GOT3 (cell line): ENCODE measurements around the gene VWC2.

Experiments used
- DNase-seq: peaks from one replicate; lab custom pipeline; 2025; ENCODE audit warnings: mixed read lengths; lab: John Stamatoyannopoulos, UW

Gene VWC2

GRCh38 chr7:49773218-49773935 lies at the start of gene VWC2:
TSS of gene VWC2 (plus strand) at chr7:49773638. CDS start at chr7:49775436, 1,798 bp downstream.
- no peak for DNase-seq

GRCh38 chr7:49724071-49724470 lies 49.4 kb upstream of the VWC2 start:
- no peak for DNase-seq

DNA sequence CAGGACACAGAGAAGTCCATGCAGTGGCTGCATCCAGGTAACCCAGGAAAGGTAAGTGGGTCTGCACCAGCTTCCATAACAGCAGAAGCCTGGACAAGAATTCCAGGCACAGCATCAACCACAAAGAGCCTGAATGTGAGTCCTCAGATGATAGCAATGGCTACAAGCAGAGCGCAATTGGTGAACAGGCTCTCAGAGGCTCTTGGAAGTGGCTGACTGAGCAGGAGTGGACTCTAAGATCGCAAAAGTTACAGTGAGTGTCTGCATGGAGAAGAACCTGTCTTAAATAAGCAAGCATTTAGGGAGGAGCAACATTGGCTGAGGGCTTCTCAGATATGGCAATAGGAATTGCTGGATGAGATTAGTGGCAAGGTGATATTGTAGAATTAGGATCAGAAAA lies 41.6 kb upstream of the VWC2 start:
- DNase-seq, result no peak

DNA sequence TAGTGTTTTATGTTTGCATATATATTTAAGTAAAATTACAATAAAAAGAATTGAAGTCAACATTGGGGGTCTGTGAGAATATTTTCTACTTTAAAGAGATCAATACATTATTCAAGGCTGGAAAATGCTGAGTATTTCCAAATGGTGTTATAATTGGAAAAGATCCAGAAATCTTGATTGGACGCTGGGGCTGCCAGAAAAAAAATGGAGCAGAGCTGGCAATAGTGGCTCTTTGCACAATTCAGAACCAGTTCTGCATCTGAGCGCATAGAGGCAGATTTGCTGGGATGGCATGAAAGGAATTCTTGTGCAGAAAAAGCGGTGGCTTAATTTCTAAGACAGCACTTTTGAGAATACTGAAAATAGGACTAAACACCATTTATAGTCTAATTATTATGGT lies 10.8 kb upstream of the VWC2 start:
- no peak for DNase-seq

GRCh38 chr7:49763791-49764190 lies 9.6 kb upstream of the VWC2 start:
- no peak for DNase-seq

DNA sequence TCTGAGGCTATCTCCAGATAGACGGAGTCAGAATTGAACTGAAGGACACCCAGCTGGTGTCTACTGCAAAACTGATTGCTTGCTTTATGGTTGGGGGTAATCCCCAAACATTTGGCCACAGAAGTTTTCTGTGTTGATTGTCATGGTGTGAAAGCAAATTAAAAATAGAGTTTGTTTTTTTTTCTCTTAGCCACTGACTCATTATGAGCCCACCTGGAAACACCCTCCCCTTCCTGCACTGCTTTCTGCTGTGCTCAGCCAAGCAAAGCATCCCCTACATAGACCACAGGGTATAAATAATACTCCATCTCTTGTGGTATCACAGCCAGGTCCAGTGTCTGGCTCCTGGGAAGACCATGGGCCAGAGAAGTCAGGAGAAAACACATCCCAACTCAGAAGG lies 6.5 kb upstream of the VWC2 start:
- no peak for DNase-seq

GRCh38 chr7:49767719-49768118 lies 5.7 kb upstream of the VWC2 start:
- no peak for DNase-seq

GRCh38 chr7:49768254-49768653 lies 5.2 kb upstream of the VWC2 start:
- DNase-seq, result no peak

DNA sequence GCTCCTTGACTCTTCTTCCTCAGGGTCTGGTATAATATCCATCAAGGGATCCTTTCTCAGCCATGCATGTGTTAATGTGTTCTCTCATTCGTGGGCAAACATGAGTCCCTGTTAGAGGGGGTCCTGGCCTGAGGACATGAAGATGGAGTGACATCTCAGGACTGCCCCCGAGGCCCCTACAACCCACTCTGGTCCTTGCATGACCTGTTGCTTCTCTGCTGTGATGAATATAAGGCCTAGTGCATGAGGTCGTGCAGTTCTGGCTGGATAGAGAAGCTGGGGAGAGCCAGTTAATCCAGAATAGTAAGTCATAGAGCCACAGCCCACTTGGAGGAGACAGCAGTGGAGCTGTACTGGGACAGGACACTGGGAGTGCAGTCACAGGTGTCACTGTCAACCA lies 4.6 kb upstream of the VWC2 start:
- no peak for DNase-seq

GRCh38 chr7:49769285-49769857 lies 4.1 kb upstream of the VWC2 start:
- no peak for DNase-seq

DNA sequence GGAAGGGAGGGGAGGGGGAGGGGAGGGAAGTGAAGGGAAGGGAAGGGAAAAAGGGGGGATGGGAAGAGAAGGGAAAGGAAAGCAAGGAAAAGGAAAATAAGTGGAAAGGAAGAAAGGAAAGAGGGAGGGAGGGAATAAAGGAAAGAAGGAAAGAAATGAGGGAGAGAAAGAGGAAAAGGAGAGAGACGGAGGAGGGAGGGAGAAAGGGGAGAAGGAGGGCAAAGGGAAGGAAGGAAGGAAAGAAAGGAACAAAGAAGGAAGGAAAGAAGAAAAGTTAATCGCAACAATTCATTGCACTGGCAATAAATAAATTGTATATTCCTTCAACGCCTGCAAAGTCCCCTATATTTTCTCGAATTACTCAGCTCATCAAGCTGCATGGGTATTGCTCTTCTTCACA lies 2.6 kb upstream of the VWC2 start:
- no peak for DNase-seq

DNA sequence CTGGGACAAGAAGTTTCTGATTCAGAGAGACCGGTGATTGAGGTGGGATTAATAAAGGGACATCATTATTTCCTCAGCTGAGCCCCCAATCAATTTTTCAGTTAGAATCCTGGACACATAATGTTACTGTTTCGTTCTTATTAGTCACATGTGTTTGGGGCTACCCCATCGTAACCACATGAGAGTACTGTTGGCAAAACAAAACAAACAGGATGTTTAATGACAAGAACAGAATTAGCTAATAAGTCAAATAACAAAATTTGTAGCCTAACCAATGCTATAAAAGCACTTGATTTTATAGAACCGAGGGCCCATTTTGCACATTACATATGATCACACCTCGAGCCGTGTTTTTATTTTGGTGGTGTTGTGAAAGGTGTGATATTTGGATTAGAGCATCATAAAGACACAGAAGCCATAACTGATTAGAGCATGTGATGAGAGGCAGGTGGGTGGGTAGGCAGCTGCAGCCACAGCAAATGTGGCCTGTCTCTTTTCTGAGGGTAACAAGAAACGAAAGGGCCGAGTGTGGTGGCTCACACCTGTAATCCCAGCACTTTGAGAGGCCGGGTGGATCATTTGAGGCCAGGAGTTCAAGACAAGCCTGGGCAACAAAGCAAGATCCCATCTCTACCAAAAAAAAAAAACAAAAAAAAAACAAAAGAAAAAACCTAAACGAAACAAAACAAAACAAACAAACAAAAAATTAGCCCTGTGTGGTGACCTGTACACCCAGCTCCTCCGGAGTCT lies 1.8 kb upstream of the VWC2 start:
- DNase-seq, result no peak

DNA sequence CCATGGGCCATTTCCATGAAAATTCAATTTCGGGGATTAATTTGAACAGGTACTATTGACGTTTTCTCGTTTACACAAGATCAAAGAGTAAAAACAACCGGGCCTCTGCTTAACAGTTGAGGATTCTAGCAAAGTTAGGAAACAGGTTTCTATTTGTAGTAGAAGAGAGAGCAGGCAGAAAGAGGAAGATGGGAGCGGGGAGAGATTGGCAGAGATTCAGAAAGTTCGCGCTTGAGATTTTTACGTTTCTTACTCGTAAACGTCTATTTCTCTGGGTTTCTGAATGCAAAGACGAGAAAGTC lies 571 bp upstream of the VWC2 start:
- DNase-seq, result no peak

GRCh38 chr7:49773936-49774458 lies 559 bp downstream of the VWC2 start:
- no peak for DNase-seq

DNA sequence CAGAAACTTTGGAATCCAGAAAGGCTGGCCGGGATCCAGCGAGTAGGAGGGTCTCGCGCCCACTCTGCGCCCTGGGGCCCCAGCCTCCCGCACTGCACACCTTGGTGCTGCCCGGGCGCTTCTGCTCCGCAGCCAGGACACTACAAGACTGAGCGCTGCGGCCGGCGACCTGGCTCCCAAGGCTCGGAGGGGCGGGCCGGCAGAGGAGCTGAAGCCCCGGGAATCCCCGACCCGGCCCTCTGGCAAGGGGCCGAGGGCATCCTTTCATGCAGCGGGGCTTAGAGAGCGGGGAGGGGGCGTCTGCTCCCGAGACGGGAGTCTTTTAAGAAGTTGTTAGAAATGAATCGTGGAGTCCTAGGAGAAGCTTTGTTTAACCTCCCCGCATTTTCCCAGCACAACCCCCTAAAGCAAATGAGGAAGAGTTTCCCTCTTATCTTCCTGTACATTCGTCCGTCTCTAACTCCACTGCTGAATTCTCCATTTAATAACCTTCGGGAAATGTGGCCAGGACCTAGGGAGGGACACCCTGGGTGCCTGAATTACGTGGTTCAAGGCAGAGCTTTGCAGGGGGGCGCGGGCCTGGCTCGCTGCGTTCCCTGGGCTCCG lies 1.1 kb downstream of the VWC2 start:
- DNase-seq, result no peak

DNA sequence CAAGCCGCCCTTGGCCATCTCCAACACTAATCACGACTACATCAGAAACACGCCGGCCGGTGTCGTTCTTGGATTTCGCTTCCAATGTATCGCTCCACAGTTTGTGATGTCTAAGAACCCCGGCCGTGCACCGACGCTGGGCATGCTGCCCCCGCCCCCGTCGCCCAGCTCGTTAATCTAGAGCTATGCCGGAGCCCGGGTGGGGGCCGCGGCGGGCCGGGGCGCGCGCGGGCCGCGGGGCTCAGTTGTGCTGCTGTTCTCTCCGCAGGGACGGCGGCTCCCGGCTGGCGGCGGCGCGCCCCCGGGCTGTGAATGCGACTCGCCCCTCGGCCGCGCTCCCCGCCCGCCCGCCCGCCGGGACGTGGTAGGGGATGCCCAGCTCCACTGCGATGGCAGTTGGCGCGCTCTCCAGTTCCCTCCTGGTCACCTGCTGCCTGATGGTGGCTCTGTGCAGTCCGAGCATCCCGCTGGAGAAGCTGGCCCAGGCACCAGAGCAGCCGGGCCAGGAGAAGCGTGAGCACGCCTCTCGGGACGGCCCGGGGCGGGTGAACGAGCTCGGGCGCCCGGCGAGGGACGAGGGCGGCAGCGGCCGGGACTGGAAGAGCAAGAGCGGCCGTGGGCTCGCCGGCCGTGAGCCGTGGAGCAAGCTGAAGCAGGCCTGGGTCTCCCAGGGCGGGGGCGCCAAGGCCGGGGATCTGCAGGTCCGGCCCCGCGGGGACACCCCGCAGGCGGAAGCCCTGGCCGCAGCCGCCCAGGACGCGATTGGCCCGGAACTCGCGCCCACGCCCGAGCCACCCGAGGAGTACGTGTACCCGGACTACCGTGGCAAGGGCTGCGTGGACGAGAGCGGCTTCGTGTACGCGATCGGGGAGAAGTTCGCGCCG lies 1.9 kb downstream of the VWC2 start:
- DNase-seq, result no peak

GRCh38 chr7:49775949-49776443 lies 2.6 kb downstream of the VWC2 start:
- no peak for DNase-seq

- DNase-seq, result no peak
These were observed 3.6 kb downstream of the VWC2 start for GRCh38 chr7:49776994-49777393.

DNA sequence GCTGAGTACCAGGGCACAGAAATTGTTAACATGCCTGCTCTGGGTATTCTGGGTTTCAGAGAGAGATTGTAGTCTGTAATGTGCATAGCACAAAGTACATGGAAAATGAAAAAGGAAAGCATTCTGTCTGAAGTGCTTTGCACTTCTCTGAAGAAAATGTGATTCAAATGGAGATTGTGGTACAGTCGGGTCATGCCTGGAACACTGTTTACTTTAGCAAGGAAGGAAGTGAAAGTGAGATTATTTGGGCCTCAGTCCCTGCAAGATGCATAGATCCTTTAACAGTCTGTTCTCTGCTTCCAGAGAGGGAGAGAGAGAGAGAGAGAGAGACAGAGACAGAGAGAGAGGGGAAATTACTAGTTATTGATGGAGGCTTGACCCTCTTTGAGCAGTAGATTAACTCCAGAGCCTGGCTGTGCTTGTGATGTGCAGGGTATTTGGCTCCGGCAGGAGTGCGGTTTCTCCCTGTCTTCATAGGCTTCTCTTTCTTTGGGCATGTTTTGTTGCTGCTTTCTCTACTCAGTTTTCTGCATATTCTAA lies 5.4 kb downstream of the VWC2 start:
- no peak for DNase-seq

DNA sequence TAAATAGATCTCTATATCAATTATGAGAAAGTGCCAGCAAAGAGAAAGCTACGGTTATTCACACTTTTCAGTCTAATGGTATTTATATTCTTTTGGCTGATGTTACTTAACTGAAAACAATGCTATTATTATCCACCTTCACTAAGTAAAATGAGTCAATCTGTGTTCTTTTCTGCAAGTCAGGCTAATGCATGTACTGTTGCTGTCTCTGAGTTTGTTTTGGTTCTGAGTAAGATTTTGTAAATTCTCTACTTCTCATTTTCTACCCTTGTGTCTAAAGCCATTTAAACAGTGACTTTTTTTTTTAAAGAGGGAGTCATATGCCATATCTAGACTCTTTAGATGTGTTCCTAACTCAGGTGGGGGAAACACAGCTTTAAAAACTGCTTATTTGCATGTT lies 7.5 kb downstream of the VWC2 start:
- no peak for DNase-seq

- DNase-seq, result no peak
These were observed 8.6 kb downstream of the VWC2 start for GRCh38 chr7:49781996-49782395.
